Lower lobe of right lung (tissue), 2 donors: ENCODE data around the gene LTBP4. TPM values are rescaled to one million over a fixed set of nuclear protein-coding genes. Genes with fewer than 3 reads are reported as not detected.
A peak's percentile ranks its signal among the peaks of the same experiment; 100 is the strongest.

Experiments
- ATAC-seq, 2 donors: fragments of 200-7000 bp; cut with Tn5 transposase; one replicate each; pipeline ENCODE4 v1.9.1; 2020 to 2022; ENCODE audit warnings: mild to moderate bottlenecking in 2 of 2, moderate library complexity in 2 of 2
- DNase-seq: peaks from one replicate; pipeline ENCODE4 v3.0.0-alpha.2; 2020
- H3K27ac ChIP-seq: fragments of 200-600 bp; one replicate; pipeline ENCODE4 v1.8.0; 2022
- H3K27me3 ChIP-seq: fragments of 200-600 bp; one replicate; pipeline ENCODE4 v1.8.0; 2022; ENCODE audit warnings: low read depth
- H3K36me3 ChIP-seq: fragments of 200-600 bp; one replicate; pipeline ENCODE4 v1.8.0; 2022; ENCODE audit warnings: mild to moderate bottlenecking
- H3K4me1 ChIP-seq: fragments of 200-600 bp; one replicate; pipeline ENCODE4 v1.8.0; 2022
- H3K4me3 ChIP-seq: fragments of 200-600 bp; one replicate; pipeline ENCODE4 v1.8.0; 2022; ENCODE audit warnings: mild to moderate bottlenecking
- H3K9me3 ChIP-seq: fragments of 200-600 bp; one replicate; pipeline ENCODE4 v1.8.0; 2022
- CTCF ChIP-seq: fragments of 200-600 bp; IDR thresholded peaks from one replicate; pipeline ENCODE4 v1.8.0; 2022; ENCODE audit warnings: antibody characterized with exemption, mild to moderate bottlenecking
- intact Hi-C: fragments of 100-400 bp; cut with DNase I; formaldehyde crosslinking; loops from one replicate; pipeline ENCODE4 v1.11.0; 2022
- total RNA-seq: library from RNA; stranded (reverse); fragmentation: NEBNext Ultra II Directional; extraction: Animal tissue kit (Norgen Biotek cat#: 25700); gene quantifications from one replicate; pipeline ENCODE4 v1.2.1, GENCODE V29; 2021
- donor health status: DM: no; HTN: yes; CAD: no; lungs with severe emphysema.

The LTBP4 gene
- total RNA-seq, 1 donor from 2014 or later = 316 TPM

- DNase-seq = no peak
- intact Hi-C loops = loop anchor here (10.0 kb wide), 1 partner anchor 60 kb away; no protein-coding TSS in a partner anchor
- peak overlapping the region; percentile 82 for H3K27ac ChIP-seq
These were observed 3.6 kb downstream of the LTBP4 start for GRCh38 chr19:40604647-40605215.

GRCh38 chr19:40605216-40605971 lies 4.2 kb downstream of the LTBP4 start:
- no peaks in the 10 kb centered on the region for H3K9me3 ChIP-seq
- H3K36me3 ChIP-seq = no peaks in the 10 kb centered on the region
- H3K27me3 ChIP-seq = peaks cover 26% of the 10 kb centered on the region
- peak; percentile 89 for DNase-seq
- peak overlapping the region; percentile 59 for H3K4me3 ChIP-seq
- peak; percentile 57 to 63 for ATAC-seq
- peaks cover 66% of the 10 kb centered on the region for H3K4me1 ChIP-seq
- intact Hi-C loops = loop anchor here (10.0 kb wide), 1 partner anchor 61 kb away; no protein-coding TSS in a partner anchor
- H3K27ac ChIP-seq = peak overlapping the region; percentile 82
- TF ChIP-seq CTCF = no peak

More at GRCh38 chr19:40604647-40605215, 3.6 kb downstream of the LTBP4 start:
- H3K4me3 ChIP-seq = peak overlapping the region; percentile 59
- TF ChIP-seq CTCF = no peak
- H3K4me1 ChIP-seq = peaks cover 68% of the 10 kb centered on the region
- H3K9me3 ChIP-seq = no peaks in the 10 kb centered on the region
- no peak for ATAC-seq
- peaks cover 32% of the 10 kb centered on the region for H3K27me3 ChIP-seq
- H3K36me3 ChIP-seq = no peaks in the 10 kb centered on the region

GRCh38 chr19:40607311-40608239 lies 6.4 kb downstream of the LTBP4 start:
- Histone ChIP-seq H3K36me3 (no peaks in the 10 kb centered on the region), H3K4me1 (peaks cover 65% of the 10 kb centered on the region), H3K27ac (no peak overlapping the region), H3K4me3 (no peak overlapping the region), H3K9me3 (no peaks in the 10 kb centered on the region), H3K27me3 (peaks cover 9% of the 10 kb centered on the region)
- ATAC-seq = no peak
- no peak for DNase-seq
- intact Hi-C loops = loop anchor here (10.0 kb wide), 1 partner anchor 63 kb away; no protein-coding TSS in a partner anchor
- no peak for TF ChIP-seq CTCF

GRCh38 chr19:40608240-40608621 lies 7.1 kb downstream of the LTBP4 start:
- no peak overlapping the region for H3K4me3 ChIP-seq
- peaks cover 60% of the 10 kb centered on the region for H3K4me1 ChIP-seq
- DNase-seq (no peak), ATAC-seq (no peak)
- intact Hi-C loops = loop anchor here (10.0 kb wide), 1 partner anchor 63 kb away; no protein-coding TSS in a partner anchor
- peaks cover 6% of the 10 kb centered on the region for H3K27me3 ChIP-seq
- no peaks in the 10 kb centered on the region for H3K36me3 ChIP-seq
- H3K9me3 ChIP-seq = no peaks in the 10 kb centered on the region
- no peak overlapping the region for H3K27ac ChIP-seq
- TF ChIP-seq CTCF = no peak

- ATAC-seq = no peak
These were observed 7.8 kb downstream of the LTBP4 start for GRCh38 chr19:40608957-40609356.

More at GRCh38 chr19:40608957-40609356, 7.8 kb downstream of the LTBP4 start:
- Histone ChIP-seq H3K27ac (peak overlapping the region; percentile 83), H3K27me3 (peaks cover 6% of the 10 kb centered on the region), H3K4me3 (peak overlapping the region; percentile 58), H3K36me3 (no peaks in the 10 kb centered on the region), H3K9me3 (no peaks in the 10 kb centered on the region), H3K4me1 (peaks cover 62% of the 10 kb centered on the region)
- DNase-seq = no peak
- TF ChIP-seq CTCF = no peak
- intact Hi-C loops = loop anchor here (10.0 kb wide), 1 partner anchor 64 kb away; no protein-coding TSS in a partner anchor
